GM21529 (cell line): Measurements from ENCODE around the gene HP1BP3.

Experiments used
- ATAC-seq: cut with Tn5 transposase; IDR thresholded peaks from one replicate; pipeline ENCODE4 v1.9.1; 2021; ENCODE audit not compliant: unreplicated experiment

Gene HP1BP3

GRCh38 chr1:20696397-20697333 is 90.4 kb downstream of the HP1BP3 start:
- peak; percentile 76 for ATAC-seq

- ATAC-seq, result no peak
These were observed 91.6 kb downstream of the HP1BP3 start for GRCh38 chr1:20695515-20695914.

- ATAC-seq, result no peak
These were observed 93.5 kb downstream of the HP1BP3 start for GRCh38 chr1:20693623-20694022.
